ENCODE data around the gene KDM2A.

DNA sequence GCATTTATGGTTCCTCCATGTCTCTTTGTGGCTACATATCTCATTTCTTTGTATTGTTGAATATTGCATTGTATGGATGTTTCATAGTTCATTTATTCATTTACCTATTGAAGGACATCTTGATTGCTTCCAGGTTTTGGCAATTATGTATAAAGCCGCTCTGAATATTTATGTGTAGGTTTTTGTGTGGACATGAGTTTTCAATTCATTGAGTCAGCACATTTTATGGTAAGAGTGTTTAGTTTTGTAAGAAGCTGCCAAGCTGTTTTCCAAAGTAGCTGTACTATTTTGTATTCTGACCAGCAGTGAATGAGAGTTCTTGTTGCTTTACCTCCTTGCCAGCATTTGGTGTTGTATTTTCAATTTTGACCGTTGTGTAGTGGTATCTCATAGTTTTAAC lies 39.2 kb downstream of the KDM2A start:
- TF ChIP-seq CTCF (IDR thresholded peaks at IDR 0.05) (no peak), POLR2A (IDR thresholded peaks at IDR 0.05) (no peak)

Measured in thyroid gland (tissue), 4 donors.